Choroid plexus epithelial cell (primary cell): ENCODE measurements around the gene HSPA4L.

Source experiments
- DNase-seq: peaks from one replicate; pipeline ENCODE4 v3.0.0-alpha.2; 2010; ENCODE audit warnings: low read depth
- H3K4me3 ChIP-seq: 2 replicates; pipeline ENCODE4 v1.5.1; 2011; ENCODE audit warnings: low read depth, mild to moderate bottlenecking, control low read depth, low read length, moderate library complexity
- CTCF ChIP-seq: conservative IDR thresholded peaks from 2 replicates; pipeline ENCODE4 v1.5.1; 2011; ENCODE audit warnings: low read depth, mild to moderate bottlenecking, control low read depth, inconsistent platforms, low read length, moderate library complexity

The HSPA4L gene

GRCh38 chr4:127748957-127749356, 33.2 kb upstream of the HSPA4L start:
- no peak overlapping the region for H3K4me3 ChIP-seq
- TF ChIP-seq CTCF, result no peak
- no peak for DNase-seq

GRCh38 chr4:127756906-127757305, 25.2 kb upstream of the HSPA4L start:
- DNase-seq, result no peak
- TF ChIP-seq CTCF, result no peak
- no peak overlapping the region for H3K4me3 ChIP-seq

GRCh38 chr4:127759228-127759820, 22.8 kb upstream of the HSPA4L start:
- no peak for DNase-seq
- TF ChIP-seq CTCF, result no peak
- no peak overlapping the region for H3K4me3 ChIP-seq

- TF ChIP-seq CTCF, result no peak
- H3K4me3 ChIP-seq, result no peak overlapping the region
Measured at GRCh38 chr4:127759893-127760292, 22.2 kb upstream of the HSPA4L start.

GRCh38 chr4:127771535-127772275, 10.4 kb upstream of the HSPA4L start:
- no peak for TF ChIP-seq CTCF
- no peak overlapping the region for H3K4me3 ChIP-seq
- no peak for DNase-seq

More at GRCh38 chr4:127759893-127760292, 22.2 kb upstream of the HSPA4L start:
- DNase-seq, result no peak

GRCh38 chr4:127772769-127773671, 9.1 kb upstream of the HSPA4L start:
- H3K4me3 ChIP-seq, result no peak overlapping the region
- no peak for TF ChIP-seq CTCF
- DNase-seq, result no peak
